Lung (tissue), 12 donors: ENCODE measurements around the gene MKLN1. TPM values are rescaled to one million over a fixed set of nuclear protein-coding genes. Genes with fewer than 3 reads are reported as not detected.

Source experiments
- ATAC-seq: fragments of 200-7000 bp; cut with Tn5 transposase; one replicate; pipeline ENCODE4 v1.9.1; 2020; ENCODE audit warnings: moderate number of reproducible peaks; ENCODE audit not compliant: insufficient read depth, low FRiP score
- DNase-seq, 3 donors: peaks; one replicate each; pipeline ENCODE4 v3.0.0-alpha.2; 2013 to 2017
- H3K27ac ChIP-seq, 2 donors: one replicate each; pipeline ENCODE4 v1.5.1; 2013; ENCODE audit warnings: mild to moderate bottlenecking in 2 of 2, moderate library complexity in 2 of 2, control low read depth in 1 of 2, inconsistent platforms in 1 of 2, low read depth in 1 of 2, low read length in 1 of 2
- H3K27me3 ChIP-seq, 3 donors: one replicate each; pipeline ENCODE4 v1.5.1; 2013; ENCODE audit warnings: low read length in 2 of 3; ENCODE audit not compliant: control insufficient read depth in 3 of 3, insufficient read depth in 3 of 3
- H3K36me3 ChIP-seq, 4 donors: one replicate each; pipeline ENCODE4 v1.5.1; 2013; ENCODE audit warnings: low read length in 4 of 4, mild to moderate bottlenecking in 1 of 4, moderate library complexity in 1 of 4; ENCODE audit not compliant: control insufficient read depth in 4 of 4, insufficient read depth in 4 of 4
- H3K4me1 ChIP-seq, 5 donors: one replicate each; pipeline ENCODE4 v1.5.1; 2013; ENCODE audit warnings: low read length in 5 of 5, mild to moderate bottlenecking in 2 of 5, moderate library complexity in 1 of 5; ENCODE audit not compliant: control insufficient read depth in 5 of 5, insufficient read depth in 5 of 5
- H3K4me3 ChIP-seq: one replicate; pipeline ENCODE4 v1.5.1; 2013; ENCODE audit warnings: mild to moderate bottlenecking, control low read depth, moderate library complexity
- H3K9ac ChIP-seq, 2 donors: one replicate each; pipeline ENCODE4 v1.5.1; 2013; ENCODE audit warnings: low read length in 2 of 2, control low read depth in 1 of 2; ENCODE audit not compliant: insufficient read depth in 1 of 2
- H3K9me3 ChIP-seq, 4 donors: one replicate each; pipeline ENCODE4 v1.5.1; 2013; ENCODE audit warnings: low read length in 3 of 4, mild to moderate bottlenecking in 1 of 4, moderate library complexity in 1 of 4; ENCODE audit not compliant: control insufficient read depth in 4 of 4, insufficient read depth in 3 of 4
- CTCF ChIP-seq: IDR thresholded peaks from 2 replicates; pipeline ENCODE4 v1.5.1; 2012; ENCODE audit warnings: mild to moderate bottlenecking; ENCODE audit errors: control extremely low read depth, extremely low read depth
- WGBS, 2 donors: extraction: QIAGEN DNeasy Blood & Tissue Kit; methylation state at CpG; one replicate each; pipeline ENCODE4 v1.1.7; 2013; 5-methylcytosine and 5-hydroxymethylcytosine counted together
- polyA plus RNA-seq, 2 donors: library from polyadenylated mRNA; stranded (reverse); fragments of 200-250 nt; gene quantifications; one replicate each; pipeline ENCODE4 v1.2.1, GENCODE V29; 2013
- total RNA-seq, 2 donors: library from RNA; depleted of rRNA in 1 of 2; stranded (reverse); fragments of >200 nt in 1 of 2; gene quantifications; one replicate each; pipeline ENCODE4 v1.2.1, GENCODE V29; 2014 to 2021
- donor health status: control.
- donor health status: control.
- donor health status: Bipolar disorder and iron deficiency.
- donor health status: healthy.
- donor health status: DM: yes; HTN: yes; CAD: no.

The MKLN1 gene
- total and polyA plus RNA-seq, 4 donors: 11.6 to 135 (median 27.4) TPM

GRCh38 chr7:131498237-131498885 lies 170.7 kb downstream of the MKLN1 start:
- DNase-seq (peak in 2 of 3 donors; percentile 42 to 61), ATAC-seq (no peak)
- WGBS, 2 donors: 85 to 96% methylated on average over 4 of the region's 4 CpGs
- Histone ChIP-seq H3K9me3 (no peaks in the 10 kb centered on the region), H3K4me3 (no peak overlapping the region), H3K4me1 (peaks cover under 1 to 5% (median 3%) of the 10 kb centered on the region in 5 donors), H3K27ac (no peak overlapping the region), H3K9ac (no peak overlapping the region), H3K27me3 (no peaks in the 10 kb centered on the region), H3K36me3 (peaks cover 5 to 10% (median 6%) of the 10 kb centered on the region in 4 donors)
- no peak for TF ChIP-seq CTCF

GRCh38 chr7:131499801-131500200 lies 172.1 kb downstream of the MKLN1 start:
- H3K9ac ChIP-seq: no peak overlapping the region
- peaks cover 3 to 9% (median 6%) of the 10 kb centered on the region in 5 donors for H3K4me1 ChIP-seq
- DNase-seq (no peak), ATAC-seq (no peak)
- TF ChIP-seq CTCF: no peak
- no peaks in the 10 kb centered on the region for H3K27me3 ChIP-seq
- no peak overlapping the region for H3K27ac ChIP-seq
- H3K4me3 ChIP-seq: no peak overlapping the region
- H3K36me3 ChIP-seq: peaks cover 5 to 14% (median 6%) of the 10 kb centered on the region in 4 donors
- no peaks in the 10 kb centered on the region for H3K9me3 ChIP-seq
- WGBS, 2 donors: 88 to 93% methylated on average over 6 of the region's 6 CpGs

- TF ChIP-seq CTCF: no peak
- 100% methylated on average over 1 of the region's 1 CpG for WGBS, 2 donors
- ATAC-seq (no peak), DNase-seq (no peak)
- Histone ChIP-seq H3K4me1 (peaks cover 3 to 9% (median 6%) of the 10 kb centered on the region in 5 donors), H3K4me3 (no peak overlapping the region), H3K27ac (no peak overlapping the region), H3K9ac (no peak overlapping the region), H3K9me3 (no peaks in the 10 kb centered on the region), H3K36me3 (peaks cover 5 to 15% (median 6%) of the 10 kb centered on the region in 4 donors), H3K27me3 (no peaks in the 10 kb centered on the region)
Measured at GRCh38 chr7:131500357-131500756, 172.7 kb downstream of the MKLN1 start.
